HepG2 (cell line): Measurements from ENCODE around the gene ADGRG1. TPM values are rescaled to one million over a fixed set of nuclear protein-coding genes. Genes with fewer than 3 reads are reported as not detected.

Experiments used
- BATF2 ChIP-seq: sonication (generic); formaldehyde crosslinking; IDR thresholded peaks from 2 replicates; pipeline ENCODE4 v1.8.0; 2022; ENCODE audit warnings: mild to moderate bottlenecking, missing genetic modification reagents, moderate library complexity
- BRD4 ChIP-seq: sonication (generic); formaldehyde crosslinking; IDR thresholded peaks from 2 replicates; pipeline ENCODE4 v1.4.0; 2020; ENCODE audit warnings: missing genetic modification reagents
- CENPT ChIP-seq: sonication (generic); formaldehyde crosslinking; IDR thresholded peaks from 2 replicates; pipeline ENCODE4 v1.8.0; 2022; ENCODE audit warnings: low read depth, mild to moderate bottlenecking, moderate library complexity, missing genetic modification reagents
- EZH2 ChIP-seq: conservative IDR thresholded peaks from 2 replicates; pipeline ENCODE4 v1.6.1; 2012; ENCODE audit warnings: mild to moderate bottlenecking, low read depth, low read length, moderate library complexity
- GFI1 ChIP-seq: sonication (generic); formaldehyde crosslinking; IDR thresholded peaks from 2 replicates; pipeline ENCODE4 v1.5.0; 2020; ENCODE audit warnings: missing genetic modification reagents, mild to moderate bottlenecking, borderline replicate concordance
- HBP1 ChIP-seq: IDR thresholded peaks from 2 replicates; pipeline ENCODE4 v1.6.1; 2016; ENCODE audit warnings: low read depth, control low read depth
- HNRNPH1 ChIP-seq: fragments of 200-400 bp; formaldehyde crosslinking; optimal IDR thresholded peaks from 2 replicates; pipeline ENCODE3; 2017; ENCODE audit warnings: mild to moderate bottlenecking, low read depth, low read length
- HOXA9 ChIP-seq: sonication (generic); formaldehyde crosslinking; IDR thresholded peaks from 2 replicates; pipeline ENCODE4 v1.8.1; 2022; ENCODE audit warnings: missing genetic modification reagents, mild to moderate bottlenecking, moderate library complexity, borderline replicate concordance
- KDM5A ChIP-seq: fragments of 200-600 bp; sonication (generic); IDR thresholded peaks from 2 replicates; pipeline ENCODE4 v1.7.0; 2018; ENCODE audit warnings: antibody characterized with exemption, mild to moderate bottlenecking, low read length, borderline replicate concordance
- MTA3 ChIP-seq: sonication (generic); formaldehyde crosslinking; IDR thresholded peaks from 2 replicates; pipeline ENCODE4 v1.4.0; 2020; ENCODE audit warnings: missing genetic modification reagents
- SAP130 ChIP-seq: IDR thresholded peaks from 2 replicates; pipeline ENCODE4 v1.6.1; 2016; ENCODE audit warnings: low read depth
- SMARCE1 ChIP-seq: fragments of 450-650 bp; IDR thresholded peaks from 2 replicates; pipeline ENCODE4 v1.6.1; 2017; ENCODE audit warnings: borderline replicate concordance
- SP1 ChIP-seq, 2 experiments: fragments of 450-650 bp in 1 of 2; sonication (generic) in 1 of 2; formaldehyde crosslinking in 1 of 2; IDR thresholded peaks; 2 replicates each; pipeline versions ENCODE4 v1.4.0 to v1.6.1; 2016 to 2020; ENCODE audit warnings: missing genetic modification reagents in 1 of 2
- SSRP1 ChIP-seq: IDR thresholded peaks from 2 replicates; pipeline ENCODE4 v1.6.1; 2016; ENCODE audit warnings: control low read depth
- ZBTB14 ChIP-seq: sonication (generic); formaldehyde crosslinking; IDR thresholded peaks from 2 replicates; pipeline ENCODE4 v1.4.0; 2020; ENCODE audit warnings: missing genetic modification reagents
- ZFX ChIP-seq: sonication (generic); formaldehyde crosslinking; IDR thresholded peaks from 2 replicates; pipeline ENCODE4 v1.4.0; 2020; ENCODE audit warnings: mild to moderate bottlenecking, low read depth, missing genetic modification reagents, moderate library complexity
- ZNF101 ChIP-seq: sonication (generic); formaldehyde crosslinking; IDR thresholded peaks from 2 replicates; pipeline ENCODE4 v1.4.0; 2020; ENCODE audit warnings: mild to moderate bottlenecking, low read depth, missing genetic modification reagents, borderline replicate concordance
- ZNF441 ChIP-seq: sonication (generic); formaldehyde crosslinking; IDR thresholded peaks from 2 replicates; pipeline ENCODE4 v1.7.0; 2021; ENCODE audit warnings: missing genetic modification reagents, borderline replicate concordance
- ZNF615 ChIP-seq: sonication (generic); formaldehyde crosslinking; IDR thresholded peaks from 2 replicates; pipeline ENCODE4 v1.5.0; 2020; ENCODE audit warnings: mild to moderate bottlenecking, missing genetic modification reagents, borderline replicate concordance
- ZNF7 ChIP-seq: IDR thresholded peaks from 2 replicates; pipeline ENCODE4 v1.6.1; 2016; ENCODE audit warnings: missing biosample characterization, missing genetic modification reagents
- ZSCAN29 ChIP-seq: sonication (generic); formaldehyde crosslinking; conservative IDR thresholded peaks from 2 replicates; pipeline ENCODE4 v1.4.0; 2020; ENCODE audit warnings: mild to moderate bottlenecking, missing genetic modification reagents
- polyA plus RNA-seq, 8 experiments: library from polyadenylated mRNA; depleted of rRNA in 3 of 8; stranded (reverse) in 7 of 8; unstranded in 1 of 8; fragments of >200 nt; fragmentation: Illumina TruSeq in 4 of 8; extraction: Trizol in 4 of 8; gene quantifications; 2 replicates each; pipeline versions ENCODE4 v1.2.1 to v1.2.3, GENCODE V29; 2011 to 2016; ENCODE audit warnings: low read depth in 4 of 8, missing spikeins in 1 of 8, mixed read lengths in 1 of 8; ENCODE audit not compliant: insufficient read depth in 1 of 8
- total RNA-seq, 5 experiments: library from RNA; depleted of rRNA; stranded (reverse); fragments of >200 nt; fragmentation: Illumina TruSeq; extraction: Trizol; gene quantifications; 2 replicates each; pipeline ENCODE4 v1.2.3, GENCODE V29; 2016; ENCODE audit warnings: low read depth in 1 of 5
- TF ChIP-seq, protein P1 (sequence below): sonication (generic); formaldehyde crosslinking; IDR thresholded peaks from 2 replicates; pipeline ENCODE4 v1.5.1; 2020; ENCODE audit warnings: mild to moderate bottlenecking, missing genetic modification reagents

The ADGRG1 gene
- total and polyA plus RNA-seq, 2 of the 13 experiments (the other 11 are each of a cell fraction or from before 2014, with no cell fraction given) = 2.7 to 5.9 TPM

GRCh38 chr16:57667526-57668262 is 39.3 kb downstream of the ADGRG1 start (continued):
- TF ChIP-seq ZBTB14 (CRISPR knock-in tag) (no peak), ZNF615 (CRISPR knock-in tag) (no peak), ZNF7 (no peak), HOXA9 (peak; percentile 68; the same call in 1 of the 2 replicates), MTA3 (CRISPR knock-in tag) (no peak), SP1 (IDR thresholded peaks at IDR 0.05) (no peak), SP1 (CRISPR knock-in tag; IDR thresholded peaks at IDR 0.05) (0 out of 2 replicates have a peak, but pooled peaks have one; percentile 24), BRD4 (CRISPR knock-in tag) (peak; percentile 38; the same call in 1 of the 2 replicates), CENPT (no peak), SMARCE1 (no peak), KDM5A (no peak), ZNF101 (CRISPR knock-in tag) (no peak; the same call in 1 of the 2 replicates), BATF2 (peak; percentile 55; the same call in 1 of the 2 replicates), EZH2 (no peak), SAP130 (peak; percentile 95), ZSCAN29 (CRISPR knock-in tag) (peak; percentile 89), GFI1 (CRISPR knock-in tag) (peak; percentile 60; the same call in 1 of the 2 replicates), SSRP1 (no peak; the same call in none of the 2 replicates), ZNF441 (no peak; the same call in 1 of the 2 replicates), ZFX (CRISPR knock-in tag) (peak; percentile 92), HBP1 (CRISPR knock-in tag) (0 out of 2 replicates have a peak, but pooled peaks have one; percentile 28), HNRNPH1 (no peak)
- TF ChIP-seq, protein P1, sequence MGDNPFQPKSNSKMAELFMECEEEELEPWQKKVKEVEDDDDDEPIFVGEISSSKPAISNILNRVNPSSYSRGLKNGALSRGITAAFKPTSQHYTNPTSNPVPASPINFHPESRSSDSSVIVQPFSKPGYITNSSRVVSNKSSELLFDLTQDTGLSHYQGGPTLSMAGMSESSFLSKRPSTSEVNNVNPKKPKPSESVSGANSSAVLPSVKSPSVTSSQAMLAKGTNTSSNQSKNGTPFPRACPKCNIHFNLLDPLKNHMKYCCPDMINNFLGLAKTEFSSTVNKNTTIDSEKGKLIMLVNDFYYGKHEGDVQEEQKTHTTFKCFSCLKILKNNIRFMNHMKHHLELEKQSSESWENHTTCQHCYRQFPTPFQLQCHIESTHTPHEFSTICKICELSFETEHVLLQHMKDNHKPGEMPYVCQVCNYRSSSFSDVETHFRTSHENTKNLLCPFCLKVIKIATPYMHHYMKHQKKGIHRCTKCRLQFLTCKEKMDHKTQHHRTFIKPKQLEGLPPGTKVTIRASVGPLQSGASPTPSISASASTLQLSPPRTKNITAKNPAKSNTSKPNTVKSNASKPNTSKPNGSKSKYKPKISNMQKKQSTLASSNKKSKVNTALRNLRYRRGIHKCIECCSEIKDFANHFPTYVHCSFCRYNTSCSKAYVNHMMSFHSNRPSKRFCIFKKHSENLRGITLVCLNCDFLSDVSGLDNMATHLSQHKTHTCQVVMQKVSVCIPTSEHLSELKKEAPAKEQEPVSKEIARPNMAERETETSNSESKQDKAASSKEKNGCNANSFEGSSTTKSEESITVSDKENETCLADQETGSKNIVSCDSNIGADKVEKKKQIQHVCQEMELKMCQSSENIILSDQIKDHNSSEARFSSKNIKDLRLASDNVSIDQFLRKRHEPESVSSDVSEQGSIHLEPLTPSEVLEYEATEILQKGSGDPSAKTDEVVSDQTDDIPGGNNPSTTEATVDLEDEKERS (CRISPR knock-in tag) = peak; percentile 57; the same call in 1 of the 2 replicates
